ENCODE results near the gene DNAJB13. TPM values are rescaled to one million over a fixed set of nuclear protein-coding genes. Genes with fewer than 3 reads are reported as not detected.

DNAJB13 gene
- total RNA-seq, 1 experiment from 2014 or later = 0.29 TPM

- DNase-seq (peak; percentile 8), ATAC-seq (no peak)
- H3K27ac ChIP-seq (ENCODE audit: low read length) = no peak overlapping the region
- ChIA-PET CTCF (no interaction called here), POLR2A (ENCODE audit: unreplicated experiment) (interaction anchor here (0.5 to 0.6 kb wide), 2 partner anchors 35 to 86 kb away, joined by 8 to 17 read pairs; no protein-coding TSS in a partner anchor)
- H3K4me1 ChIP-seq (ENCODE audit: insufficient read depth, low read length) = peaks cover 28% of the 10 kb centered on the region
- H3K9ac ChIP-seq (ENCODE audit: low read length) = no peak overlapping the region
- no peak overlapping the region for H2AFZ ChIP-seq (ENCODE audit: low read length)
- H3K9me2 ChIP-seq (replicated peaks; ENCODE audit: low read length) = no peaks in the 10 kb centered on the region
- TF ChIP-seq CTCF (conservative IDR thresholded peaks at IDR 0.05; ENCODE audit: low read depth, low read length) = no peak
- TF ChIP-seq EZH2phosphoT487 (IDR thresholded peaks at IDR 0.05; ENCODE audit: borderline replicate concordance, low read length) = no peak
- no peak for TF ChIP-seq EZH2 (IDR thresholded peaks at IDR 0.05; ENCODE audit: low read length, unreplicated experiment)
- peak overlapping the region; percentile 12; the same call in 1 of the 2 replicates for H3K4me2 ChIP-seq (ENCODE audit: low read length)
- peaks cover 17% of the 10 kb centered on the region for H3K36me3 ChIP-seq (ENCODE audit: low read depth, low read length)
- intact Hi-C loops (cut with micrococcal nuclease) = loop anchor here (10.0 kb wide), 1 partner anchor 195 kb away; the partner anchor contains the start of genes C2CD3 and PPME1
- no peak overlapping the region for H3K4me3 ChIP-seq (ENCODE audit: low read length)
- H3K9me3 ChIP-seq (ENCODE audit: low read length) = no peaks in the 10 kb centered on the region
- no TSS peak for BruUV-seq (replicated peaks)
- no peaks in the 10 kb centered on the region for H4K20me1 ChIP-seq (ENCODE audit: low read length)
- H3K79me2 ChIP-seq (ENCODE audit: low read length) = peaks cover 8% of the 10 kb centered on the region; the same call in 1 of the 2 replicates
- H3F3A ChIP-seq (ENCODE audit: low read length, unreplicated experiment) = no peaks in the 10 kb centered on the region
- no peaks in the 10 kb centered on the region for H3K27me3 ChIP-seq (ENCODE audit: low read length)
Measured at GRCh38 chr11:73980001-73980961, 29.5 kb downstream of the DNAJB13 start.

- Histone ChIP-seq H3K4me2 (ENCODE audit: low read length) (peak overlapping the region; percentile 100), H3K79me2 (ENCODE audit: low read length) (peaks cover 8% of the 10 kb centered on the region; the same call in 1 of the 2 replicates), H3K36me3 (ENCODE audit: low read depth, low read length) (peaks cover 15% of the 10 kb centered on the region), H3K27ac (ENCODE audit: low read length) (no peak overlapping the region), H2AFZ (ENCODE audit: low read length) (no peak overlapping the region), H3K4me1 (ENCODE audit: insufficient read depth, low read length) (peaks cover 28% of the 10 kb centered on the region), H3K27me3 (ENCODE audit: low read length) (no peaks in the 10 kb centered on the region), H3K9me3 (ENCODE audit: low read length) (no peaks in the 10 kb centered on the region), H3K9ac (ENCODE audit: low read length) (no peak overlapping the region), H3F3A (ENCODE audit: low read length, unreplicated experiment) (no peaks in the 10 kb centered on the region), H4K20me1 (ENCODE audit: low read length) (no peaks in the 10 kb centered on the region), H3K4me3 (ENCODE audit: low read length) (no peak overlapping the region; the same call in 1 of the 2 replicates), H3K9me2 (replicated peaks; ENCODE audit: low read length) (no peaks in the 10 kb centered on the region)
- intact Hi-C loops (cut with micrococcal nuclease) = loop anchor here (10.0 kb wide), 1 partner anchor 194 kb away; the partner anchor contains the start of genes C2CD3 and PPME1
- POLR2A ChIA-PET (ENCODE audit: unreplicated experiment) = interaction anchor here (0.5 kb wide), 1 partner anchor 85 kb away, joined by 8 read pairs; no protein-coding TSS in a partner anchor
- BruUV-seq (replicated peaks) = no TSS peak
- CTCF ChIA-PET = no interaction called here
- TF ChIP-seq CTCF (conservative IDR thresholded peaks at IDR 0.05; ENCODE audit: low read depth, low read length) (no peak), EZH2phosphoT487 (IDR thresholded peaks at IDR 0.05; ENCODE audit: borderline replicate concordance, low read length) (no peak), EZH2 (IDR thresholded peaks at IDR 0.05; ENCODE audit: low read length, unreplicated experiment) (no peak)
- ATAC-seq (no peak), DNase-seq (no peak)
Measured at GRCh38 chr11:73981051-73981805, 30.4 kb downstream of the DNAJB13 start.

Data from PC-3 (cell line).